ENCODE measurements around the gene OCA2. TPM values are rescaled to one million over a fixed set of nuclear protein-coding genes. Genes with fewer than 3 reads are reported as not detected.
"Not testable (repeated sequence)": the region's sequence is repeated elsewhere in the genome, so short reads cannot be mapped to it uniquely, and the experiment has no call there.

The OCA2 gene
- total RNA-seq, 2 donors from 2014 or later, result 0.10 to 0.82 TPM

DNA sequence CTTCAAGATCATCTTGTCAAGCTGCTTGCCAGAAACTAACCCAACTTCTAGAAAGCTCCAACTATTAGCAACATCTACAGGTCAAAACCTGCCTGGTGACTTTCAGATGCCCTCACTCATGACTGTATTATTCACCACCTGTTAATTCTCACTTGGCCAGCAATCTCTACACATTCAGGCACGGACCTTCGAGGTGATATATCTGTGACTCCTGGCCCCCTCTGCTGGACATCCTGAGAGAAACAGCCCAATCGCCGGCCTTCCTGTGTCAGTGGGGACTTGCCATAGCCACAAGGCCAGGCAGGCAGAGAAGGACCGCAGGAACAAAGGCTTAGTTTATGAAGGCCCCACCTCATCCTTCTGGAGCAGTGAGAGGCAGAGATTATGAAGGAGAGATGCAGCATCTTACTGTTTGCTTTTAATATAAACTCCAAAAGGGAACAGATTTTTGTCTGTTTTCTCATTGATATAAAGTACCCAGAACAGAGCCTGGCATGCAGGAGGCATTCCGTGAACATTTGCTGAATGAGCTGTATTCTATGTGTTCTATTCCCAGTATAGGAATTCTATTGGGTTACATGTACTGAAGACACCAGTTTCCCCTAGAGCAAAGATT lies 24.4 kb upstream of the OCA2 start:
- TF ChIP-seq, protein P1, sequence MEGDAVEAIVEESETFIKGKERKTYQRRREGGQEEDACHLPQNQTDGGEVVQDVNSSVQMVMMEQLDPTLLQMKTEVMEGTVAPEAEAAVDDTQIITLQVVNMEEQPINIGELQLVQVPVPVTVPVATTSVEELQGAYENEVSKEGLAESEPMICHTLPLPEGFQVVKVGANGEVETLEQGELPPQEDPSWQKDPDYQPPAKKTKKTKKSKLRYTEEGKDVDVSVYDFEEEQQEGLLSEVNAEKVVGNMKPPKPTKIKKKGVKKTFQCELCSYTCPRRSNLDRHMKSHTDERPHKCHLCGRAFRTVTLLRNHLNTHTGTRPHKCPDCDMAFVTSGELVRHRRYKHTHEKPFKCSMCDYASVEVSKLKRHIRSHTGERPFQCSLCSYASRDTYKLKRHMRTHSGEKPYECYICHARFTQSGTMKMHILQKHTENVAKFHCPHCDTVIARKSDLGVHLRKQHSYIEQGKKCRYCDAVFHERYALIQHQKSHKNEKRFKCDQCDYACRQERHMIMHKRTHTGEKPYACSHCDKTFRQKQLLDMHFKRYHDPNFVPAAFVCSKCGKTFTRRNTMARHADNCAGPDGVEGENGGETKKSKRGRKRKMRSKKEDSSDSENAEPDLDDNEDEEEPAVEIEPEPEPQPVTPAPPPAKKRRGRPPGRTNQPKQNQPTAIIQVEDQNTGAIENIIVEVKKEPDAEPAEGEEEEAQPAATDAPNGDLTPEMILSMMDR (IDR thresholded peaks at IDR 0.05), result peak; percentile 62
- Histone ChIP-seq H3K36me3 (no peaks in the 10 kb centered on the region), H3K27me3 (no peaks in the 10 kb centered on the region), H3K9me3 (no peaks in the 10 kb centered on the region), H3K4me3 (no peak overlapping the region), H3K9ac (ENCODE audit: low read depth in 2 of 2, low read length in 2 of 2) (no peak overlapping the region), H3K27ac (no peak overlapping the region), H3K4me1 (no peaks in the 10 kb centered on the region)
- peak; percentile 73 for DNase-seq
- intact Hi-C loops (cut with DNase I), result loop anchor here (2.0 to 10.0 kb wide), 3 partner anchors 36 to 1239 kb away; no protein-coding TSS in a partner anchor

DNA sequence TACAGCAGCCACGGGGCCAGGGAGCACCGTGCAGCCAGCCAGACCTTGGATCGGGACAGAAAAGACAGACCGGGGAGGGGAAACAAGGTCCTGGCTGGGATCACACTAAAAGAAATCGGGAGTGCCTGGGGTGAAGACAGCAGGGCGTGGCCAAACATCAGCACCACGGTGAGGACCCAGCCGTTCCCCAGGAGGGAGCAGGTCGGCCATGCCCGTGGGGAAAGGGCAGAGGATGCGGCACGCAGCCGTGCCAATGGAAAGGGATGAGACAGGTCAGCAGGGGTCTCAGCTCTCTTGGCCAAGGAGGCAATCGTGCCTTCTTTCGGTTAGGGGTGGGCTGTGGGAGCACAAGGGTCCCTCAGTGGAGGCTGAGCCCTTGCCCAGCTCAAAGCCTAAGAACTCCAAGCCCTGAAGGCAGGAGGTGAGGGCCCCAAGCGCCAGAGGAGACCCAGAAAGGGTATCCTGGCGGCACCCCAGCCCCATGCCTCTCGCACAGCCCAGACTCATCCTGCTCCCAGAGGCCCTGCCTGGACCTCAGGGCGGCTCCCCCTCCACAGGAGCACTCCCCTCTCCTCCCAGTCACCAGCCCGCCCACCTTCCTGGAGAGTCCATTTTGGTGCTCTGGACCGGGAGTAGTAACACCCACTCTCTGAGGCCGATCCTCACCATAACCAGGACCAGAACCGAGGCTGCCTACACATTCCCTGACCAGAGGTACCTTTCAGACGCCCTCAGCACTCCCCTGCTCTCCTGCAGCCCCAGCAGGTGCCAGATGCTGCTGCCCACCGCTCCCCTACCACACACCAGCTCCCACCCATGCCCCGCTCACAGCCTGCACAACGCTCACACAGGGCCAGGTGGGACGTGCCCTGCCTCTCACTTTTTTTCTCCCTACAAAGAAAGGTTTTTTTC lies 23.2 kb upstream of the OCA2 start:
- H3K9ac ChIP-seq (ENCODE audit: low read depth in 2 of 2, low read length in 2 of 2), result no peak overlapping the region
- H3K36me3 ChIP-seq, result no peaks in the 10 kb centered on the region
- no peaks in the 10 kb centered on the region for H3K9me3 ChIP-seq
- H3K4me3 ChIP-seq, result no peak overlapping the region
- no peak overlapping the region for H3K27ac ChIP-seq
- DNase-seq, result no peak
- no peaks in the 10 kb centered on the region for H3K27me3 ChIP-seq
- TF ChIP-seq, protein P1 (IDR thresholded peaks at IDR 0.05), result no peak
- intact Hi-C loops (cut with DNase I), result loop anchor here (5.0 to 10.0 kb wide), 2 partner anchors 35 to 1237 kb away; no protein-coding TSS in a partner anchor
- H3K4me1 ChIP-seq, result no peaks in the 10 kb centered on the region

DNA sequence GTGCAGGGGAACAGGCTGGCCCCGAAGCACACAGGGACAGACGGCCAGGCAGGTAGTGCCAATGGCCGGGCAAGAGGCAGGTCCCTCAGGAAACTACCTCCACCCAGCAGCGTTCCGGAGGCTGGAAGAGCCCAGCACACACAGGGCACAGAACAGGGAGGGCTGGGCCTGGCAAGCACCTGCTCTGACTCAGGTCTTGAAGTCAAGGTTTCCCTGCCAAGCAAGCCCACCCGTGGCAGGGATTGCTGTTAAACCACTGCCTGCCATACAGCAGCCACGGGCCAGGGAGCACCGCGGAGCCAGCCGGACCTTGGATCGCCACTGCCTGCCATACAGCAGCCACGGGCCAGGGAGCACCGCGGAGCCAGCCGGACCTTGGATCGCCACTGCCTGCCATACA lies 22.5 kb upstream of the OCA2 start:
- H3K27ac ChIP-seq; H3K4me3 ChIP-seq; H3K27me3 ChIP-seq; H3K9ac ChIP-seq (ENCODE audit: low read depth in 2 of 2, low read length in 2 of 2); H3K9me3 ChIP-seq; DNase-seq; H3K4me1 ChIP-seq; H3K36me3 ChIP-seq: not testable (repeated sequence)
- intact Hi-C loops (cut with DNase I), result loop anchor here (5.0 to 10.0 kb wide), 2 partner anchors 34 to 1237 kb away; no protein-coding TSS in a partner anchor

DNA sequence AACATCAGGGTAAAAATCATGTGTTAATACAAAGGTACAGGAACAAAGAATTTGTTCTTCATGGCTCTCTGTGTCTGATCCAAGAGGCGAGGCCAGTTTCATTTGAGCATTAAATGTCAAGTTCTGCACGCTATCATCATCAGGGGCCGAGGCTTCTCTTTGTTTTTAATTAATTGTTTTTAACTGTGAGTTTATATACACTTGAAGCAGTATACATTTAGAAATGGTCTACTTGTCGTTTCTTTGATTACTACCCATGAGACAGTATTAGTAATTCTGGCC lies 21.2 kb upstream of the OCA2 start:
- no peaks in the 10 kb centered on the region for H3K4me1 ChIP-seq
- no peak overlapping the region for H3K27ac ChIP-seq
- H3K9ac ChIP-seq (ENCODE audit: low read depth in 2 of 2, low read length in 2 of 2), result no peak overlapping the region
- DNase-seq, result no peak
- TF ChIP-seq, protein P1 (IDR thresholded peaks at IDR 0.05), result no peak
- H3K9me3 ChIP-seq, result no peaks in the 10 kb centered on the region
- intact Hi-C loops (cut with DNase I), result loop anchor here (5.0 to 10.0 kb wide), 2 partner anchors 33 to 1235 kb away; no protein-coding TSS in a partner anchor
- H3K36me3 ChIP-seq, result no peaks in the 10 kb centered on the region
- H3K27me3 ChIP-seq, result no peaks in the 10 kb centered on the region
- no peak overlapping the region for H3K4me3 ChIP-seq

DNA sequence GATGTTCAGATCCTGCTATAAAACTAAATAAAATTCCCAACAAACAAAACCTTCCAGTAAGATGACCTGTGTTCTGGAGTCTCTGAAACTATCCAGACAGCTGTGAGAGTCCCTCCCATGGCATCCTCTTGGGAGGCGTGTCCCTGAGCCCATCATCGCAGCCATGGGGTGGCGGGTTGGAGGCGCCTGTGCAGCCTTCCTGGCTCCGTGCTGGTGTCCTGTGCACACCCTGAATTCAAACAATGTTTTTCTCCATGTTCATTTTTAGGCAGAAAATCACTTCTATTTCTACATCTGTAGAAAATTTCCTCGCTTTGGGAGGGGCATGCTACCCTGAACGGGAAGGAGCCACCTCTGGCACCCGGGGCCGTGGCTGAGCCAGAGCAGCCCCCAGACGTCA lies 19.4 kb upstream of the OCA2 start:
- no peaks in the 10 kb centered on the region for H3K27me3 ChIP-seq
- TF ChIP-seq, protein P1 (IDR thresholded peaks at IDR 0.05), result no peak
- H3K4me3 ChIP-seq, result no peak overlapping the region
- no peaks in the 10 kb centered on the region for H3K9me3 ChIP-seq
- no peaks in the 10 kb centered on the region for H3K4me1 ChIP-seq
- intact Hi-C loops (cut with DNase I), result no loop called here
- no peak overlapping the region for H3K9ac ChIP-seq (ENCODE audit: low read depth in 2 of 2, low read length in 2 of 2)
- no peak overlapping the region for H3K27ac ChIP-seq
- DNase-seq, result no peak
- peaks cover 7% of the 10 kb centered on the region for H3K36me3 ChIP-seq

DNA sequence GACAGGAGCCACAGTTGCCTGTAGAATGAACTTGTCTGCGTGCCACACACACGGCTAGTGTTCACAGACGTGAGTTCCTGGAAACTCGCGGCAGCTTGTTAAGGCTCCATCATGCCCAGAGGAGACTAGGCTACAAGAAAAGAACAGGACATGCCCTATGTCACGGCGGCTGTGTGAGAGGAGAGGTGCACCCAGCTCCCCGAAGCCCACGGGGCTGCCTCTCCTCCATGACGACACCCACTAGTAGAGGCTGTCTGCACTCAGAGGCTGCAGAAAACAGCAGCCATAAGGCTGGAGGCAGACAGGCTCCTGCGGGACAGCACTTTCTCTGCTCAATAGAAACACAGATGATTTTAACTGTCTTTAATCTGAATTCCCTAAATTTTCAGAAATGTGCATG lies 19.0 kb upstream of the OCA2 start:
- DNase-seq, result no peak
- H3K9me3 ChIP-seq, result no peaks in the 10 kb centered on the region
- TF ChIP-seq, protein P1 (IDR thresholded peaks at IDR 0.05), result no peak
- no peak overlapping the region for H3K9ac ChIP-seq (ENCODE audit: low read depth in 2 of 2, low read length in 2 of 2)
- H3K27ac ChIP-seq, result no peak overlapping the region
- intact Hi-C loops (cut with DNase I), result no loop called here
- peaks cover 11% of the 10 kb centered on the region for H3K36me3 ChIP-seq
- H3K27me3 ChIP-seq, result no peaks in the 10 kb centered on the region
- H3K4me3 ChIP-seq, result no peak overlapping the region
- no peaks in the 10 kb centered on the region for H3K4me1 ChIP-seq

Data from colonic mucosa (tissue), 4 donors.